GM11168 (cell line): Measurements from ENCODE around the gene ZNF507.

Experiments used
- in situ Hi-C: fragments of 300-500 bp; cut with MboI; formaldehyde crosslinking; loops from one replicate; pipeline ENCODE4 v1.12.0; 2022; ENCODE audit warnings: low sequenced_read_pairs; ENCODE audit not compliant: unreplicated experiment

ZNF507 gene

GRCh38 chr19:32339423-32339822 lies 6.0 kb upstream of the ZNF507 start:
- in situ Hi-C loops, result no loop called here

- in situ Hi-C loops, result no loop called here
These were observed 5.2 kb upstream of the ZNF507 start for GRCh38 chr19:32339988-32340874.

- in situ Hi-C loops, result no loop called here
These were observed 2.7 kb upstream of the ZNF507 start for GRCh38 chr19:32342695-32343094.

GRCh38 chr19:32343550-32344262 lies 1.7 kb upstream of the ZNF507 start:
- in situ Hi-C loops, result no loop called here

- in situ Hi-C loops, result no loop called here
These were observed 1.5 kb downstream of the ZNF507 start for GRCh38 chr19:32346901-32347300.

GRCh38 chr19:32347573-32347972 lies 2.2 kb downstream of the ZNF507 start:
- in situ Hi-C loops, result no loop called here

- in situ Hi-C loops, result no loop called here
These were observed 3.6 kb downstream of the ZNF507 start for GRCh38 chr19:32349051-32349450.

- in situ Hi-C loops, result loop anchor here (25.0 kb wide), 1 partner anchor 212 kb away; no protein-coding TSS in a partner anchor
These were observed 4.5 kb downstream of the ZNF507 start for GRCh38 chr19:32349724-32350470.

GRCh38 chr19:32350471-32350865 lies 5.1 kb downstream of the ZNF507 start:
- in situ Hi-C loops, result loop anchor here (25.0 kb wide), 1 partner anchor 212 kb away; no protein-coding TSS in a partner anchor

- in situ Hi-C loops, result loop anchor here (25.0 kb wide), 1 partner anchor 211 kb away; no protein-coding TSS in a partner anchor
These were observed 5.6 kb downstream of the ZNF507 start for GRCh38 chr19:32350987-32351348.

- in situ Hi-C loops, result loop anchor here (25.0 kb wide), 1 partner anchor 210 kb away; no protein-coding TSS in a partner anchor
These were observed 6.8 kb downstream of the ZNF507 start for GRCh38 chr19:32352241-32352630.

GRCh38 chr19:32354345-32354744 lies 8.9 kb downstream of the ZNF507 start:
- in situ Hi-C loops, result loop anchor here (25.0 kb wide), 1 partner anchor 208 kb away; no protein-coding TSS in a partner anchor

GRCh38 chr19:32355309-32355708 lies 9.9 kb downstream of the ZNF507 start:
- in situ Hi-C loops, result loop anchor here (25.0 kb wide), 1 partner anchor 207 kb away; no protein-coding TSS in a partner anchor

- in situ Hi-C loops, result loop anchor here (25.0 kb wide), 1 partner anchor 205 kb away; no protein-coding TSS in a partner anchor
These were observed 12.3 kb downstream of the ZNF507 start for GRCh38 chr19:32357720-32358119.

- in situ Hi-C loops, result loop anchor here (25.0 kb wide), 1 partner anchor 204 kb away; no protein-coding TSS in a partner anchor
These were observed 12.9 kb downstream of the ZNF507 start for GRCh38 chr19:32358321-32358720.

GRCh38 chr19:32359581-32359980 lies 14.2 kb downstream of the ZNF507 start:
- in situ Hi-C loops, result loop anchor here (25.0 kb wide), 1 partner anchor 203 kb away; no protein-coding TSS in a partner anchor

- in situ Hi-C loops, result loop anchor here (25.0 kb wide), 1 partner anchor 201 kb away; no protein-coding TSS in a partner anchor
These were observed 16.3 kb downstream of the ZNF507 start for GRCh38 chr19:32361574-32362317.

GRCh38 chr19:32362318-32362691 lies 16.9 kb downstream of the ZNF507 start:
- in situ Hi-C loops, result loop anchor here (25.0 kb wide), 1 partner anchor 200 kb away; no protein-coding TSS in a partner anchor

GRCh38 chr19:32363175-32363574 lies 17.8 kb downstream of the ZNF507 start:
- in situ Hi-C loops, result loop anchor here (25.0 kb wide), 1 partner anchor 199 kb away; no protein-coding TSS in a partner anchor
